GM19351 (cell line): ENCODE measurements around the gene SPATA13.

Experiments
- ATAC-seq: cut with Tn5 transposase; IDR thresholded peaks from one replicate; pipeline ENCODE4 v1.9.1; 2021; ENCODE audit warnings: mild to moderate bottlenecking, moderate library complexity; ENCODE audit not compliant: unreplicated experiment

SPATA13 gene

DNA sequence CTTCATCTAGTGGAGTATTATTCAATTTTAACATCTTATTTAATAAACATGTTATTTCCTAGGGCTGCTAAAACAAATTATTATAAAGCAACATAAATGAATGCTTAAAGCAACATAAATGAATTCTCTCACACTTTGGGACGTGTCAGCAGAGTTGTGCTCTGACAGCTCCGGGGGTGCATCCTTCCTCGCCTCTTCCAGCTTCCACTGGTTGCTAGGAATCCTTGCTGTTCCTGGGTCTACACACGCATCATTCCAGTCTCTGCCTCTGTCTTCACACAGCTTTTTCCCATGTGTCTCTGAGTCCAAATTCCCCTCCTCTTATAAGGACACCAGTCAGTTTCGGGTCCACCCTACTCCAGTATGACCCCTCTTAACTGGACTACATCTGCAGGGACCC lies 21.6 kb upstream of the SPATA13 start:
- no peak for ATAC-seq

- ATAC-seq: no peak
Measured at GRCh38 chr13:24141333-24141910, 19.1 kb upstream of the SPATA13 start.

- no peak for ATAC-seq
Measured at GRCh38 chr13:24142453-24142852, 18.1 kb upstream of the SPATA13 start.

DNA sequence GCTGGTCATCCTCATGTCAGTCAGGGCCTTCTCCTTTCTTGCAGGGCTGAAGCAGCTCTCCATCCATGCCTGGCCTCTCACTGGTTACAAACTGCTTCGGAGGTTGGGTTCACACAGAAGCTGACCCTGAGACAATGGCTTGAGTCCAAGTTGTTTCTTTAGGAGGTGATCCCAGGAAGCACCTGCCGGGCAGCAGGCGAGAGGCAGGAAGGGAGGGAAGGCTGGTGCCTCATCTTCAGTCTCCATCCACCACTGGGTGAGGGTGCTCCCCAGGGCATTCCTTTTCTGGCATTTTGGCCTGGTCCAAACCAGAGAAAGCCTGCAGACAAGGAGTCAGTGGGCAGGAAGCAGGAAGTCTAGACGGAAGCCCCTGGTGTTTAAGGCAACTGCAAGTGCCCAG lies 17.6 kb upstream of the SPATA13 start:
- ATAC-seq: no peak

- no peak for ATAC-seq
Measured at GRCh38 chr13:24145240-24145639, 15.3 kb upstream of the SPATA13 start.

- no peak for ATAC-seq
Measured at GRCh38 chr13:24145674-24146073, 14.8 kb upstream of the SPATA13 start.

DNA sequence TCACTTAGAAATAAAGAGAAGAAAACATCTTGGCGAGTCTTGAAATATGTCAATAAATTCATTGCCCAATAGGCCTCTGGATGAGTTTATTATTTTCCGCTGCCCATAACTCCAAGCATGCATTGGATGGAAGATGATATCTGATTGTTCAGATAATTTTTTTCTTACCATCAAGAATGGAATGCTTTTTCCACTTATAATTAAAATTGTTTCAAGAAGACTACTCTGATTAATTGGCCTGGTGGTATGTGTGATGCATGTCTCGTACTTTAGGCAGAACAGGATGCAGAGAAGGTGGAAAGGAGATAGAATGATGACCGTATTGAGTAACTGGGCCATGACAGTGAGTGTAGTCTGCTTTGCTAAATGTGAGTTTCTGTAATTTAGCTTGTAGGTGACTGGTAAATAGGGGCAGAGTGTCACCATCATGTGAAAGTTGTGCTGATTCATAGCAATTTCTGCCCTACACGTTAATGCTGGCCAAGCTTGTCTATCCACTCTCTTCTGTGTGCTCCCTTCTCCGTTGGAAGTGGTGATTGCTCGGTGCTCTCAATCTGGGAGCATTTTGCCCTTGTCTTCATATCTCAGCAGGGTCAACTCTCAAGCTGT lies 13.5 kb upstream of the SPATA13 start:
- ATAC-seq: no peak

DNA sequence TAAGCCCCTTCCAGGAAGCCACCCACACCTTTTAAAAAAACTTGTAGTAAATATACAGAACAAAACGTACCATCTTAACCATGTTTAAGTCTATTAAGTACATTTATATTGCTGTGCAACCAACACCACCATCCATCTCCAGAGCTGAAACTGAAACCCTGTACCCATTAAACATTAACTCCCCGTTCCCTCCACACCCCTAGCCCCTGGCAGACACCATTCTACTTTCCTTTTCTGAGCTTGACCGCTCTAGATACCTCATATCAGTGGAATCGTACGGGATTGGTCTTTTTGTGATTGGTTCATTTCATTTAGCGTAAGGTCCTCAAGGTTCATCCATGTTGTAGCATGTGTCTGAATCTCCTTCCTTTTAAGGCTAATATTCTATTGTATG lies 13.0 kb upstream of the SPATA13 start:
- ATAC-seq: no peak

GRCh38 chr13:24148414-24149235 lies 11.9 kb upstream of the SPATA13 start:
- ATAC-seq: no peak

GRCh38 chr13:24149246-24150032 lies 11.1 kb upstream of the SPATA13 start:
- no peak for ATAC-seq

DNA sequence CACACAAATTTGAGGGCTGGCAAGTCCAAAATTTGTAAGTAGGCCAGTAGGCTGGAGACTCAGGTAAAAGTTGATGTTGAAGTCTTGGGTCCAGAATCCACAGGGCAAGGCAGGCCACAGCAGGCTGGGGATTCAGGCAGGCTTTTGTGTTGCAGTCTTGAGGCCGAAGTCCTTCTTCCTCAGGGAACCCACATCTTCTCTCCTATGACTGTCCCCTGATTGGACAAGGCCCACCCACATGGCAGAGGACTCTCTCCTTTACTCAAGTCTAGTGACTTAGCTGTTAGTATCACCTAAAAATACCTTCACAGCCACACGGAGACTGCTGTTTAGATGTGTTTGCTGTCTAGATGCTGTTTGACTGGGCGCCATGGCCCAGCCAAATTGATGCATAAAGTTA lies 9.9 kb upstream of the SPATA13 start:
- no peak for ATAC-seq

DNA sequence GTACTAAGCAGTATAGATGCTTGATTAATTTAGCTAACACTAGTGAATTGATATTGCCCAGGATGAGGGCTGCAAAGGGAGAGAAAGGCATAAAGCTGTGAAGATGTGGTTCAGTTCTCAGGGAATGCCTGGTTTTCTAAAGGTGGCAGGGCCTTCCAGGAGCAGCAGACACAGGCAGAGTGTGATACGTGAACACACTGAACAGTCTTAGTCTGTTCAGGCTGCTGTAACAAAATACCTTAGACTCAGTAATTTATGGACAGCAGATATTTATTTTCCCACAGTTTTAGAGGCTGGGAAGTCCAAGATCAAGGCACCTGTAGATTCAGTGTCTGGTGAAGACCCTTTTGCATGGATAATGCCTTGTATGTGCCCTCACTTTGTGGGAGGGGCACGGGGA lies 8.7 kb upstream of the SPATA13 start:
- no peak for ATAC-seq

- ATAC-seq: no peak
Measured at GRCh38 chr13:24152292-24153214, 8.0 kb upstream of the SPATA13 start.

DNA sequence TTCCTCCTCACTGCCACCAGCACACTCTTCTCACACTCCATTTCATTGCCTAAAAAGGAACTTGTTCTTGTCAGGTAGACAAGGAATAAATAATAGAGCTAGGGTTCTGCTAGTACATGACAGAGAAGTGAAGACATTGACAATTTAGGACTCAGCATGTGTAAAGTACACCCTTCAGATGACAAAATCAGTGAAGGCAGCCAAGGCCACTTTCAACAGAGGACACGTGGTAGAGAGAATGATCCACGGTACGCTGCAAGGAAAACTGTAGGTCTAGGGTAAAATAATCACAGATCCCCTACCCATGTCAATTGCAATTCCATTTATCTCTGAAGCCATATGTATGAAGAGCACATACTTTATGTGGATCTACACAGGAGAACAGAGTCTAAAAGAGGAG lies 7.2 kb upstream of the SPATA13 start:
- ATAC-seq: no peak

- ATAC-seq: no peak
Measured at GRCh38 chr13:24153979-24154701, 6.4 kb upstream of the SPATA13 start.

GRCh38 chr13:24159357-24159756 lies 1.2 kb upstream of the SPATA13 start:
- no peak for ATAC-seq

DNA sequence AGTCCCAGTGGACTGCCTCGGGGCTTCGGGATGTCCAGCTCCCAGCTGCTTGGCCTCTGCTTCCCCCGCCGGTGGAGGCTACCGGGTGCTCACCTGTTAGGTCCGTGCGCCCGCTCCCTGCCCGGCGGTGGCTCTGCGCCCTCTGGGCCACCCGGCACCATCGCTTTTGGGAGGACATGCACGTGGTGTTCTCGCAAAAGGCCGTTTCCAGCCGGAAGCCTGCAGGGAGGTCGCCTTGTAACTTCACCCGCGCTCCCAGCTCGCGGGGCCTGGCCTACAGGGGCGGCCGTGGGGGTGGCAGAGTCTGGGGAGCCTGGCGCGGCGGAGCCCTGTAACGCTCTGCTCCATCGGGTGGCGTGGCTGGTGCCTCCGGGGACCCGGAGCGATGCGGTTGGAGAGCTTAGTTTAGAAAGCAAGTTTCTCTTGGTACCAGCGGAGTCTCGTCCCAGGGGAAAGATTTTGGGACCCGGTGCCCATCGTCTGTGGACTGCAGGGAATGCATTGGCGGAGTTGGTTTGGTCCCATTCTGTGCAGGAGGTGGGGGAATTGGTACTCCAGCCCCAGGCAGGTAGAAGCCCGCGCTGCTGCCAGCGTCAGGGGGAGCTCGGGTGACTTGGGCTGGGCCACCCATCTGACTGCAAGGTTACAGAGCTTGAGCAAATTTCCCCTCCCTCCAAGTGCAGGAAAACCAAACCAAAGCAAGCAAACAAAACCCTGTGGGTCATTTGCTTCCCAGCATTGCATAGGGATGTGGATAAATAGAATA lies 673 bp downstream of the SPATA13 start:
- peak; percentile 44 for ATAC-seq

GRCh38 chr13:24161980-24162525 lies 1.5 kb downstream of the SPATA13 start:
- no peak for ATAC-seq

DNA sequence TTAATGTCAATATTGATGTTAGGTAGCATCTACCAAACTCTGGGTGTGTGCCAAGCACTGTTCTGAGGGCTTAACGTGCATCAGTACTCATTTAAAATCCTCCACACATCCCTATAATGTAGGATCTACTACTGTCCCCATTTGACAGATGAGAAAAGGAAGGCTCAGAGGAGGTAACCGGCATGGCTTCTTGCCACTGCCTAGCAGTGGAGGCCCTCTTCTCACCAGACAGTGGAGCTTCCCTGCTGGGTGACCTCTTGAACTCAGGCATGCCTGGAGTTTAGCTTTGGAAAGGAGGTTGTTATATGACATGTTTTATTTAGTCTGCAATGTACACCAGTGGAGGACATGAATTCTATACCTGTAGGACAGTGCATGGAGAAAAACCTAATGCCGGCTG lies 2.1 kb downstream of the SPATA13 start:
- ATAC-seq: no peak
